D721Med (cell line): Measurements from ENCODE around the gene TFB2M.
A peak's percentile ranks its signal among the peaks of the same experiment; 100 is the strongest.
"Not testable (repeated sequence)": the region's sequence is repeated elsewhere in the genome, so short reads cannot be mapped to it uniquely, and the experiment has no call there.

ENCODE experiments used
- DNase-seq: peaks from one replicate; pipeline ENCODE4 v3.0.0; 2011; ENCODE audit warnings: low spot score; ENCODE audit not compliant: insufficient read length
- FAIRE-seq: peaks from 2 replicates; lab custom pipeline; 2011; peaks lifted over from hg19 to GRCh38; lab: Jason Lieb, UNC
- TF ChIP-seq, protein P1 (sequence below): IDR thresholded peaks from 2 replicates; pipeline ENCODE4 v1.5.1; 2012; ENCODE audit warnings: mild to moderate bottlenecking, control low read depth; ENCODE audit not compliant: insufficient read depth; ENCODE audit errors: missing control alignments

The TFB2M gene

DNA sequence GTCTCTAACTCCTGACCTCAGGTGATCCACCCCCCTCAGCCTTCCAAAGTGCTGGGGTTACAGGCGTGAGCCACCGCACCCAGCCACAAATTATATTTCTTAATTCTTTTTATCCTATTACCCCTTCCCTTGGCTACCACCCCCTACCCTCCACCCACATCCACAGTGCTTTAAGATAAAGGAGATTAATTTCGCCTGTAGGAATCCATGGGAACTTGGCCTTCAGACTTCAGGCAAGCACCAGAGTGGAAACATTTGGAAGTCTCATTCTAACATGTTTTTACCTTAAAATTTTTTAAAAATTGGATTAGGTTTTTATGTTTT lies 10.6 kb upstream of the TFB2M start:
- TF ChIP-seq, protein P1, sequence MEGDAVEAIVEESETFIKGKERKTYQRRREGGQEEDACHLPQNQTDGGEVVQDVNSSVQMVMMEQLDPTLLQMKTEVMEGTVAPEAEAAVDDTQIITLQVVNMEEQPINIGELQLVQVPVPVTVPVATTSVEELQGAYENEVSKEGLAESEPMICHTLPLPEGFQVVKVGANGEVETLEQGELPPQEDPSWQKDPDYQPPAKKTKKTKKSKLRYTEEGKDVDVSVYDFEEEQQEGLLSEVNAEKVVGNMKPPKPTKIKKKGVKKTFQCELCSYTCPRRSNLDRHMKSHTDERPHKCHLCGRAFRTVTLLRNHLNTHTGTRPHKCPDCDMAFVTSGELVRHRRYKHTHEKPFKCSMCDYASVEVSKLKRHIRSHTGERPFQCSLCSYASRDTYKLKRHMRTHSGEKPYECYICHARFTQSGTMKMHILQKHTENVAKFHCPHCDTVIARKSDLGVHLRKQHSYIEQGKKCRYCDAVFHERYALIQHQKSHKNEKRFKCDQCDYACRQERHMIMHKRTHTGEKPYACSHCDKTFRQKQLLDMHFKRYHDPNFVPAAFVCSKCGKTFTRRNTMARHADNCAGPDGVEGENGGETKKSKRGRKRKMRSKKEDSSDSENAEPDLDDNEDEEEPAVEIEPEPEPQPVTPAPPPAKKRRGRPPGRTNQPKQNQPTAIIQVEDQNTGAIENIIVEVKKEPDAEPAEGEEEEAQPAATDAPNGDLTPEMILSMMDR, result no peak
- FAIRE-seq (no peak), DNase-seq (peak; percentile 31)

GRCh38 chr1:246573491-246573890 lies 7.4 kb upstream of the TFB2M start:
- no peak for DNase-seq
- TF ChIP-seq, protein P1, result no peak
- FAIRE-seq, result peak; percentile 32

DNA sequence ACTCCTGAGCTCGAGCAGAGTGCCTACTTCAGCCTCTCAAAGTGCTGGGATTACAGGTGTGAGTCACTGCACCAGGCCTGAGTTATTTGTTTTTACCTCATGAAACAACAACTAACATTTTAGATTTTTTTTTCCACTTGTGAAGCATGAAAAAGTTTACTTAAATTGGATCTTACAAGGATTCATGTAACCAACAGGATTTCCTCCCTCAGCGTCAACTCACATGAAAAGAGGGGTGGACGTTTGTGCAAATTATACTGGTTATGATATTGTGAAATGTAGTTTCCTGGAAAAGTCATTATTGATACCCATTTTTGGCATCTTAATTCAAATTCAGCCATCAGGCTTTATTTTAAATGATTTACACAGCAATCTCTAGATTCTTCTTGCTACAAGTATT lies 6.7 kb upstream of the TFB2M start:
- TF ChIP-seq, protein P1, result no peak
- FAIRE-seq (peak; percentile 79), DNase-seq (no peak)

DNA sequence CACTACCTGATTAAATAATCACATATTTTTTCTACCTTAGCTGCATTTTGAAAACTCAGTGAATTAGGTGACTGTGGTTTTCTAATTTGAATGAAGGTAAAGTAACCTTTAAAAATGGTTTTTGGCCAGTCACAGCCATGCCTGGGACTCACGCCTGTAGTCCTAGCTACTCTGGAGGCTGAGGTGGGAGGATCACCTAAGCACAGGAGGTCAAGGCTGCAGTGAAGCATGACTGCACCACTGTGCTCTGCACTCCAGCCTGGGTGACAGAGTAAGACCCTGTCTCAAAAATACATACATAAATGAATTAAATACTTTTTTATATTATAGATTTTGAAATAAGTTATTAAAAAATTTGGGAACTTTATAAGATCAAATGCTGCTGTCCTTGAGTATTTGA lies 5.9 kb upstream of the TFB2M start:
- TF ChIP-seq, protein P1, result no peak
- no peak for FAIRE-seq

GRCh38 chr1:246571309-246571708 lies 5.2 kb upstream of the TFB2M start:
- FAIRE-seq, DNase-seq: not testable (repeated sequence)

More for the DNA sequence above, 5.9 kb upstream of the TFB2M start:
- DNase-seq, result no peak

GRCh38 chr1:246569248-246570238 lies 3.5 kb upstream of the TFB2M start:
- FAIRE-seq, result no peak
- no peak for DNase-seq
- TF ChIP-seq, protein P1, result no peak

- DNase-seq (no peak), FAIRE-seq (no peak)
- TF ChIP-seq, protein P1, result no peak
Observed at GRCh38 chr1:246567646-246568235, 1.7 kb upstream of the TFB2M start.
